Measurements from ENCODE around the gene UBE2G2.

DNA sequence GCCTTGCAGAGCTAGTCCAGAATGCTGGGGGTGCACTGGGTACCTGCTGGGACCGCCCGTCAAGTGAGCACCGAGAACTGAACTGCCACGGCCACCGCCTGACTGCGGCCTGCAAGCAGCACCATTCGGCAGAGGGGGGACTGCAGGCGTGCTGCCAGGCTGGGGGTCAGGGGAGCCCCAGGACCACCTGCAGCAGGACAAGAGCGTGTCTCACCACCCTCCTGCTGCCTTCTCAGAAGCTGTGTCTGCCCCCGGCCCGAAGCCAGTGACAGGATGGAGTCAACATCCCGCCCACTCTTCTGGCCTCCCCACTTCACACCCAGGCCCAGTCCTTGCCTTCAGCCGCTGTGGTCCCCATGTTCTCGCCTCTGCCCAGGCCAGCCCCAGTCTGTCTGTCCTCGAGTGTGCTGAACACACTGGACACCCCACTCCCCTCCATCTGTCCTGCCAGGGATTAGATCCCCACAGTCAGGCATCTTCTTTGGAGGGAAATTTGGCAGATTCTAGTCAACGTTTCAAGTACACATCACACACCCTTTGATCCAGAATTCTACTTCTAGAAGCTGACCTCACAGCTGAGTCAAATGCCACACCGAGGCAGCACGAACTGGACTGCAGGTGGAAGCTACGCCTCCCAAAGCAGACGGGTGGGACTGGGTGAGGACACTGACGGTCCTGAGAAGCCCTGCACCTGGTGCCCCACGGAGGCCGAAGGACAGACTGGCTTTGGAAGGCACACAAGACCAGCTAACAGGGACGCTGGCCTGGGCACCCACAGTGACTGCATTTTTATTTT lies 45.8 kb upstream of the UBE2G2 start:
- no peak for TF ChIP-seq POLR2AphosphoS5 (IDR thresholded peaks at IDR 0.05; ENCODE audit: low read depth, low read length)
- no peak for TF ChIP-seq SPI1 (IDR thresholded peaks at IDR 0.05; ENCODE audit: low read depth, low read length)
- no peak for TF ChIP-seq POLR2A (IDR thresholded peaks at IDR 0.05; ENCODE audit: low read depth, low read length)
- no peak for TF ChIP-seq TAF1 (IDR thresholded peaks at IDR 0.05; ENCODE audit: low read depth, low read length)
- no peak for TF ChIP-seq POU2F2 (IDR thresholded peaks at IDR 0.05; ENCODE audit: low read depth, low read length)
- TF ChIP-seq PAX5 (IDR thresholded peaks at IDR 0.05; ENCODE audit: insufficient read depth, low read length, severe bottlenecking): no peak

Data from GM12891 (cell line).